HL-60 (cell line): ENCODE data around the gene LDLR.

Experiments
- CTCF ChIP-seq: IDR thresholded peaks from one replicate; pipeline ENCODE4 v1.5.1; 2011; ENCODE audit warnings: low read length, control low read depth, inconsistent platforms; ENCODE audit not compliant: insufficient read depth
- GABPA ChIP-seq: IDR thresholded peaks from 2 replicates; pipeline ENCODE4 v1.6.1; 2012; ENCODE audit warnings: low read depth
- POLR2AphosphoS5 ChIP-seq: IDR thresholded peaks from 2 replicates; pipeline ENCODE4 v1.6.1; 2012; ENCODE audit warnings: low read depth
- REST ChIP-seq: IDR thresholded peaks from 2 replicates; pipeline ENCODE4 v1.6.1; 2012; ENCODE audit warnings: low read depth; ENCODE audit not compliant: insufficient replicate concordance
- SPI1 ChIP-seq: IDR thresholded peaks from 2 replicates; pipeline ENCODE4 v1.6.1; 2012; ENCODE audit warnings: low read depth, mild to moderate bottlenecking, borderline replicate concordance

- TF ChIP-seq CTCF (no peak), GABPA (no peak), POLR2AphosphoS5 (no peak), REST (no peak), SPI1 (no peak)
Observed at GRCh38 chr19:11174336-11174735, 85.1 kb downstream of the LDLR start.
